Measurements from ENCODE around the gene ADARB2. TPM values are rescaled to one million over a fixed set of nuclear protein-coding genes. Genes with fewer than 3 reads are reported as not detected.

ADARB2 gene
- total RNA-seq, 6 donors from 2014 or later = 0.69 to 5.2 (median 1.8) TPM

DNA sequence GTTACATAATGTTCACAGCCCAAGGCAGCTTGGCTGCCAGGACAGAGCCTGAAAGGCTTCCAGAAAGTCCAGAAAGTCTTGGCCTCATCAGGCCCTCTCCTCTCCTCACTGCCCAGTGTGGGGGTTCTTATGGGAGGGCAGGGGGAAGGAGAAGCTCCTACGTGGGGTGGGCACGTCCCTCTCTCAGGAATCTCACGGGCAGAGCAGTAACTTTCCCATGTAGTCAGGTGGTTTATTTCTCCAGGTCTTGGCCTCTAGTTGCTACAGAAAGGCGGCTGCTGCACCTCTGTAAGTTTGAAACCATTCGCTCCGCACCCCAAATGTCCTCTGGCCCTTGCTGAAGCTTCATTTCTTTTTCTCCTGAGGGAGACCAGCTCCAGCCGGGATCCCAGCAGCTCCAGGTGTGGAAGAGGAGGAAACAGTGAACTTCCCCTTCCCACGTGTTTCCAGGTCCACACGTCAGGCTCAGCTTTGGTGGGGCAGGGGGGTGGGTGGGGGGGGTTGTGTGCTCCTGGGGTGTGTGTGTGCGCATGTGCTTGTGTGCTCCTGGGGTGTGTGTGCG lies 360.9 kb downstream of the ADARB2 start:
- DNase-seq (no peak), ATAC-seq (ENCODE audit: low FRiP score in 2 of 2) (no peak)
- H3K27ac ChIP-seq = no peak overlapping the region
- no peaks in the 10 kb centered on the region for H3K4me1 ChIP-seq
- no peaks in the 10 kb centered on the region for H3K36me3 ChIP-seq
- H3K9me3 ChIP-seq = no peaks in the 10 kb centered on the region
- TF ChIP-seq, protein P1, sequence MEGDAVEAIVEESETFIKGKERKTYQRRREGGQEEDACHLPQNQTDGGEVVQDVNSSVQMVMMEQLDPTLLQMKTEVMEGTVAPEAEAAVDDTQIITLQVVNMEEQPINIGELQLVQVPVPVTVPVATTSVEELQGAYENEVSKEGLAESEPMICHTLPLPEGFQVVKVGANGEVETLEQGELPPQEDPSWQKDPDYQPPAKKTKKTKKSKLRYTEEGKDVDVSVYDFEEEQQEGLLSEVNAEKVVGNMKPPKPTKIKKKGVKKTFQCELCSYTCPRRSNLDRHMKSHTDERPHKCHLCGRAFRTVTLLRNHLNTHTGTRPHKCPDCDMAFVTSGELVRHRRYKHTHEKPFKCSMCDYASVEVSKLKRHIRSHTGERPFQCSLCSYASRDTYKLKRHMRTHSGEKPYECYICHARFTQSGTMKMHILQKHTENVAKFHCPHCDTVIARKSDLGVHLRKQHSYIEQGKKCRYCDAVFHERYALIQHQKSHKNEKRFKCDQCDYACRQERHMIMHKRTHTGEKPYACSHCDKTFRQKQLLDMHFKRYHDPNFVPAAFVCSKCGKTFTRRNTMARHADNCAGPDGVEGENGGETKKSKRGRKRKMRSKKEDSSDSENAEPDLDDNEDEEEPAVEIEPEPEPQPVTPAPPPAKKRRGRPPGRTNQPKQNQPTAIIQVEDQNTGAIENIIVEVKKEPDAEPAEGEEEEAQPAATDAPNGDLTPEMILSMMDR (IDR thresholded peaks at IDR 0.05) = no peak
- TF ChIP-seq POLR2A (IDR thresholded peaks at IDR 0.05) = no peak
- no peak for TF ChIP-seq POLR2AphosphoS5 (IDR thresholded peaks at IDR 0.05)
- no peak for TF ChIP-seq EP300 (IDR thresholded peaks at IDR 0.05)
- no peaks in the 10 kb centered on the region for H3K27me3 ChIP-seq
- WGBS, 2 donors = 76 to 81% methylated on average over 11 of the region's 11 CpGs
- H3K4me3 ChIP-seq = no peak overlapping the region

DNA sequence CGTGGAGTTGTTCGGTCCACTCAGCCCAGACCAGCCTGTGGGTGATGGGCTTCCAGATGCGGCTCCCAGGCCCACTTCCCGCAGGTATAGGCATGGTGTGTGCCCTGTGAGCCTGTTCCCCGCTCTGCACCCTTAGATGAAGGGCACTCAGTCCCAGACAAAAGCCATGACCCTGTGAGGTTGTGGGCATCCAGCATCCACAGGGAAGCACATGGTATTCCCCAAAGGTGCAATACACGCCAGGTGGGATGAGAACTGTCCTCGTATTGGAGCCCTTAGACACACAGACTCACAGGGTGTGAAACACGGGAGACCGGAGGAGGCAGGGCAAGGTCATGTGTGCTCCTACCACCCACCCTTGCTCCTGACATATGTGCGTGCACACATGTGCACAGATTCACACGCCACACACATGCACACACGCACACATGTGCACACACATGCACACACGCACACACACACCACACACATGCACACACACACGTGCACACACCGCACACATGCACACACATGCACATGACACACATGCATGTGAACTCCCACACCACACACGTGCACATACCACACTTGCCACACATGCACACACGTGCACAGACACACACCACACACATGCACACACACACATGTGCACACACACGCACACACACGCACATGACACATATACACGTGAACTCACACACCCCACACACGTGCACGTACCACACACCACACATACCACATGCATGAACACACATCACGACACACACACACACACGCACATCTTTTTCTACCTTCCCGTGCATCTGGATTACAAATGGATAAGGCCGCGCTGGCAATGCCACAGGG lies 361.8 kb downstream of the ADARB2 start:
- TF ChIP-seq EP300 (IDR thresholded peaks at IDR 0.05) (no peak), POLR2A (IDR thresholded peaks at IDR 0.05) (no peak), POLR2AphosphoS5 (IDR thresholded peaks at IDR 0.05) (no peak)
- TF ChIP-seq, protein P1 (IDR thresholded peaks at IDR 0.05) = no peak
- no peaks in the 10 kb centered on the region for H3K4me1 ChIP-seq
- no peaks in the 10 kb centered on the region for H3K9me3 ChIP-seq
- no peak overlapping the region for H3K4me3 ChIP-seq
- ATAC-seq (ENCODE audit: low FRiP score in 2 of 2) (no peak), DNase-seq (no peak)
- no peak overlapping the region for H3K27ac ChIP-seq
- H3K27me3 ChIP-seq = no peaks in the 10 kb centered on the region
- 87 to 91% methylated on average over 27 of the region's 27 CpGs for WGBS, 2 donors
- no peaks in the 10 kb centered on the region for H3K36me3 ChIP-seq

DNA sequence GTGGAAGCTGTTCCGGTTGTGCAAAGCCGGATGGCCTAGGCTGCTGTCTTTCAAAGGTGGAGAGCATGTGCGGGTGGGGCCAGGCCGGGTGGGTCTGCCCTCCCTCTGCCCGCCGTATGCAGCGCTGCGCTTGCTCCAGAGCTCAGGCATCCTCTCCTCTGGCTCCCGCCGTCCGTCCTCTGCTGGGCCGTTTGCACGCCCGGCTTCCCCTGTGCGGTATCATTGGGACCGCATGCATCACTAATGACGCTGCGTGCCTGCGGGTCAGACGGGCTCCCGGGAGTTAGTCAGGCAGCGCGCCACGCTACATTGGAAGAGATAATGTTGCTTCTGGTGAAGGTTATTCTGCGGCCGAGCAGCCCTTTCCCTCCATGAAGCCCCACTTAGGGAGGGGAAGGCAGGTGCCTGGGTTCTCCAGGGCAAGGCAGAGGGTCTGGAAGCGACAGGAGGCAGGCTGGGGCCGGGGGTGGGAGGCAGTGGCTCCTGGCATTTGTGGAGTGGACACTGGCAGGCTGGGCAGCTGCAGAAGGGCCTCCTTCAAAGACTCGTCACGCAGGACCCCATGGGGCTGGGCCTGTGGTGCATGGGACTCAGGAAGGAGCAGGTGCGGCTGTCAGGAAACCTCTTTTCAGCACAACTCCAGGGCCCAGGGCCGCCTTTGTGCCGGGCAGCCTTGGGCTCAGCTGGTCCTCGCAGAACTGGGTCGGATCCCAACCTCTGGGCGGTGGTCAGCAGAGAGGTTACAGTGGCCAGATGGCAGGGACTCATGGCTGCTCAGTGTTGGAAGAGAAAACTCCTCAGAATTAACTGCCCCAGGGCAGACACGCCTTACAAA lies 362.6 kb downstream of the ADARB2 start:
- TF ChIP-seq POLR2A (IDR thresholded peaks at IDR 0.05) (no peak), POLR2AphosphoS5 (IDR thresholded peaks at IDR 0.05) (no peak), EP300 (IDR thresholded peaks at IDR 0.05) (no peak)
- TF ChIP-seq, protein P1 (IDR thresholded peaks at IDR 0.05) = no peak
- no peak overlapping the region for H3K4me3 ChIP-seq
- H3K36me3 ChIP-seq = no peaks in the 10 kb centered on the region
- no peaks in the 10 kb centered on the region for H3K4me1 ChIP-seq
- H3K27me3 ChIP-seq = no peaks in the 10 kb centered on the region
- WGBS, 2 donors = 88 to 94% methylated on average over 33 to 37 of the region's 37 CpGs
- ATAC-seq (ENCODE audit: low FRiP score in 2 of 2) (peak in 1 of 2 donors; percentile 31), DNase-seq (no peak)
- no peaks in the 10 kb centered on the region for H3K9me3 ChIP-seq
- H3K27ac ChIP-seq = no peak overlapping the region

DNA sequence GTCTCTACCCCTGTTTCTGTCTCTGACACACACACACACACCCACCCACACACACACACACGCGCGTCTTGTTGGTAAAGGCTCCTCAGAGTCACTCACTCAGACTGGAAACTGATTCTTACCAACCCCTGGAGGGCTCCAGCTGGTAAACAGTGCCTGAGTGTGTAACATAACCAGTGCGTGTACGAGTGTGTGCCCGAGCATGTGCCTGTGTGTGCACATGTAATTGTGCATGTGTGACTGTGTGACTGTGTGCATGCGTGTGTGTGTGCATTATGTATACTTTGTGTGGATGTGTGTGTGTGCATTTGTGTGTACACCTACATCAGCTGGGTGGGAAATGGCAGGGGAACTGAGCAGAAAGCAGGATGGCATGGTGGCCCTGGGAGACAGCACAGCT lies 364.0 kb downstream of the ADARB2 start:
- no peaks in the 10 kb centered on the region for H3K27me3 ChIP-seq
- H3K4me1 ChIP-seq = no peaks in the 10 kb centered on the region
- H3K9me3 ChIP-seq = no peaks in the 10 kb centered on the region
- TF ChIP-seq POLR2A (IDR thresholded peaks at IDR 0.05) (no peak), POLR2AphosphoS5 (IDR thresholded peaks at IDR 0.05) (no peak)
- TF ChIP-seq, protein P1 (IDR thresholded peaks at IDR 0.05) = no peak
- ATAC-seq (ENCODE audit: low FRiP score in 2 of 2) (no peak), DNase-seq (no peak)
- H3K36me3 ChIP-seq = no peaks in the 10 kb centered on the region
- WGBS, 2 donors = 90 to 94% methylated on average over 7 of the region's 7 CpGs
- no peak overlapping the region for H3K27ac ChIP-seq
- H3K4me3 ChIP-seq = no peak overlapping the region
